Skeletal muscle cell (primary cell): ENCODE data around the gene TMBIM4.
A peak's percentile ranks its signal among the peaks of the same experiment; 100 is the strongest.

ENCODE experiments used
- DNase-seq: peaks from one replicate; pipeline ENCODE4 v3.0.0-alpha.2; 2010; ENCODE audit warnings: low read depth
- H3K4me3 ChIP-seq: 2 replicates; pipeline ENCODE4 v1.5.1; 2011; ENCODE audit warnings: low read depth, mild to moderate bottlenecking, control low read depth, low read length, moderate library complexity

The TMBIM4 gene

GRCh38 chr12:66144791-66145754 is 24.7 kb downstream of the TMBIM4 start:
- no peak overlapping the region for H3K4me3 ChIP-seq
- DNase-seq: peak; percentile 45

- no peak for DNase-seq
- H3K4me3 ChIP-seq: no peak overlapping the region
Measured at GRCh38 chr12:66143868-66144267, 25.9 kb downstream of the TMBIM4 start.

DNA sequence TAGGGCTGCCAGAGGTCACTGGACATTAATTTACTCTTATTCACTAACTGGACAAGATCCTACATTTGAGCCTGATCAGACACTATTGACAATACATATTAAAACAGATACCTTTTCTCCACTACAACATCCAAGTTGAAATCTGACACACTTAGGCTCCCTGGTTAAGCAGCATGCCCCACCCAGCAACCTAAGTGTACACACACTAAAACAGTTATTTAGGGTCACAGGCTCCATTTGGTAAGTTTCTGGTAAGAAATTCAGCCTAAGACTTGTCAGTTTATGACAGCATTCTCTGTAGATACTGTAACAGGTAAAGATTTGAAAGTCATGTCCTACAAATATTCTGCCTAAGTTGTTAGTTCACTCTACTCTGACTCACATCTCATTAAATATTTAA is 27.0 kb downstream of the TMBIM4 start:
- no peak overlapping the region for H3K4me3 ChIP-seq
- no peak for DNase-seq

GRCh38 chr12:66141299-66141698 is 28.5 kb downstream of the TMBIM4 start:
- no peak overlapping the region for H3K4me3 ChIP-seq

DNA sequence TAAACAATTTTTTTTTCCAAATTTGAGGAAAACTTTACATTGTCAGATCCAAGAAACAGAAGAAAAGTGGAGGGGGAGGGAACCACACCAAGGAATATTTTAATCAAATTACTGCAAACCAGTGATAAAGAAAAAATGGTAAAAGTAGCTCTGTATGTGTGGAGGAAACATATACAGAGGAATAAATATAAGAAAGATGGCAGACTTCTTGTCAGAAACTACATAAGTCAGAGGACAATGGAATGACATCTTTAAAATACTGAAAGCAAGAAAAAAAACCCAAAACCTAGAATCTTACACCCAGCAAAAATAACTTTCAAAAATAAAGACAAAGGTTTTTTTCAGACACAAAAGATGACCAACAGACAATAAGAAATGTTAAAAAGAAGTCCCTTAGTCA is 29.1 kb downstream of the TMBIM4 start:
- no peak overlapping the region for H3K4me3 ChIP-seq
- DNase-seq: no peak

More at GRCh38 chr12:66141299-66141698, 28.5 kb downstream of the TMBIM4 start:
- no peak for DNase-seq

DNA sequence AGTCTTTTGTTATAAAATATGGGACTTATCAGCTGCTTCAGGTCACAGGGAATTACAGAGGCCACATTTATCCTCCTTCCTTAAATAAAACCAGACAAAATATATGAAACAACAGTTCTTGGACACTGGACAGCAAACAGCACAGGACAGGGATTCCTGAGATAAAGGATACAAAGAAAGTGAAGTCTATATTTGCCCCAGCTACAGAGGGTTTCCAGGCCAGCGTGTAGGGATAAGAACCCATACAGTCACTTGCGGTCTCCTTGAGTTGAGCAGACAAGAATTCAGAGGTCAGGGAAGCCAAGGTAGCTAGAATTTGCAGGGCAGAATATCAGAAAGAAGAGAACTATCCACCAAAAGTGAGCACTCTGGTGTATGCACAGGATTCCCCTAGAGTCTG is 30.5 kb downstream of the TMBIM4 start:
- H3K4me3 ChIP-seq: no peak overlapping the region
- DNase-seq: no peak

GRCh38 chr12:66137937-66138336 is 31.9 kb downstream of the TMBIM4 start:
- no peak for DNase-seq
- no peak overlapping the region for H3K4me3 ChIP-seq

DNA sequence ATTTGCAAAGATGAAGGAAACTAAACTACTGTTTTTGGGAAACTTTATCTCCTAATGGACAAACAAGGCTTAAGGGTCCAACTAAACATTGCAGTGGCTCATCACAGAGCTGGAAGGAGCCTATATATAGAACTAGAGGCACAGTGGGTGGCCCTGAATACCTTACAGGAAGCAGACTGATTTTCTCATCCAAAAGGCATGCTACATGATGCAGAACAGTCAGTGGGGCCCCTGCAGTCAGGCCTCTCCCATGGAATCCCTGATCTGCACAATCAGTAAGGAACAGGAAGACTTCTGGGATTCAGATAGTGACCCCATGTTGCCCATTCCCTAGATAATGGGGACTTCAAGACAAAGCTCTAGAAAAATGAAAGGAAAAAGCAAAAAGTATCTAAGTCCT is 37.4 kb downstream of the TMBIM4 start:
- peak; percentile 57 for DNase-seq

DNA sequence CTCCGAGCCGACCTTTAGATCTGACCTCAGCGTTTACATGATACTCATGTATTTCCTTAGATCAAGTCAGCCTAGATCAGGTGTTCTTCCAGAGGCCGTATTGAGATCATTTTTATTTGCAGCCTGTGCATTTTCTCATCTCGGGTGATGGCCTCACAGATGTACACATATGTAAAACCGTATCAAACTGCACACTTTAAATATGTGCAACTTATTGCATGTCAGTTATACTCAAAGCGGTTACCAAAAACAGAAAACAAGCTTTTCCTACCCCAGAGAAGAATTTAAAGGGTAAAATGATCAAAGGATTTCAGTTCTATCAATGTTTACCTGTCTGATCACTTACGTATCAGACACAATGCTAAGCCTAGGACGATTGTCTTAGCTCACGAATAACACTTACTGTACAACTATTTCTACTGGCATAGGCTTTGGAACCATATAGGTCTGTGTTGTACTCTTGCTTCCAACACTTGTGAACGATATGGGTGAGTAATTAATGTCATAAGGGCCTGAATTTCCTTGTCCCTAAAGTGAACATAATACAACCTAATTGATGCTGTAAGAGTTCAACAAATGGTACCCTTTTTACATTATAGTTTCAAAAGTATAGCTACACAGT is 38.6 kb downstream of the TMBIM4 start:
- peak overlapping the region; percentile 98 for H3K4me3 ChIP-seq
- DNase-seq: no peak

More for the DNA sequence above, 37.4 kb downstream of the TMBIM4 start:
- H3K4me3 ChIP-seq: no peak overlapping the region

DNA sequence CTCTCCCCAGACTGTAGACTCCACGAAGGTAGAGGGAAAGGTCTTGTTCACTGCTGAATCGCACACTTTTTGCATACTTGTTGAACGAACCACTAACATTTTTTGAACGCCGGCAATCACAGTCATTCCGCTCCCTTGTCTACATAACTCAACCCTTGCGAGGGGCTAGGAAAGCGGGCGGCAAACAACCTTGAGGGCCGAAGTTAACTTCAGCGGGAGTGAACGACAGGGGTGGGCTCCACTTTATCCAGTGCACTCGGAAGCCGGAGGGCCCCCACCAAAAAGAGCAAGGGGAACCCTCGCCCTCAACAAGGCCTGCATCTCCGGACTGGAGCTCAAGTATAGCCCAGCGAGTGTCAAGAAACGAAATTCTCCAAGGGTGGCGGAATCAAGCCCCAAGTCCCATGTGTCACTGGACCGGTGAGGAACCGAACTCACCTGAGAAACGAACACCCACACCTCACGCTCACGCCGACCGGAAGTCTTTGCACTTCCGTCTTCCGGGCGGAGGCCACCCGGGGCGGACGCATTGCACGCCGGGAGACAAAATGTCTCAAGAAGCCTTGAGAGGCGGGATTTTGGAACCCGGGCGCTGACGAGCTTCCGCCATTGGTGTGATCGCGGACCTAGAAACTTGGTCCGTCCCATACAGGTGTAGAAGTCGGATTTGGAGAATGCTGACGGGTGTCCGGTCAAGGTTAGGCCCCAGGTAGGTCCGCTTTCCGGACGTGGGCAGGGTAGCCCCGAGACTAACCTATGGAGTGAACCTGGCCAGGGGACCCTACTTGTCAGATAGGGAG is 39.3 kb downstream of the TMBIM4 start, which contains the start of gene LLPH:
Gene LLPH (minus strand): TSS at position 484 of the 800 bp plus-strand sequence. CDS start 1,644 bp downstream, outside the sequence.
- peak; percentile 44 for DNase-seq
- peak within 1 kb of the TSS; percentile 98 for H3K4me3 ChIP-seq

- DNase-seq: no peak
- peak overlapping the region; percentile 98 for H3K4me3 ChIP-seq
Measured at GRCh38 chr12:66129934-66130266, 39.9 kb downstream of the TMBIM4 start.

GRCh38 chr12:66127650-66128049 is 42.1 kb downstream of the TMBIM4 start:
- DNase-seq: no peak
- no peak overlapping the region for H3K4me3 ChIP-seq

- DNase-seq: no peak
- H3K4me3 ChIP-seq: no peak overlapping the region
Measured at GRCh38 chr12:66120477-66120876, 49.3 kb downstream of the TMBIM4 start.

- DNase-seq: no peak
- no peak overlapping the region for H3K4me3 ChIP-seq
Measured at GRCh38 chr12:66119870-66120241, 49.9 kb downstream of the TMBIM4 start.

DNA sequence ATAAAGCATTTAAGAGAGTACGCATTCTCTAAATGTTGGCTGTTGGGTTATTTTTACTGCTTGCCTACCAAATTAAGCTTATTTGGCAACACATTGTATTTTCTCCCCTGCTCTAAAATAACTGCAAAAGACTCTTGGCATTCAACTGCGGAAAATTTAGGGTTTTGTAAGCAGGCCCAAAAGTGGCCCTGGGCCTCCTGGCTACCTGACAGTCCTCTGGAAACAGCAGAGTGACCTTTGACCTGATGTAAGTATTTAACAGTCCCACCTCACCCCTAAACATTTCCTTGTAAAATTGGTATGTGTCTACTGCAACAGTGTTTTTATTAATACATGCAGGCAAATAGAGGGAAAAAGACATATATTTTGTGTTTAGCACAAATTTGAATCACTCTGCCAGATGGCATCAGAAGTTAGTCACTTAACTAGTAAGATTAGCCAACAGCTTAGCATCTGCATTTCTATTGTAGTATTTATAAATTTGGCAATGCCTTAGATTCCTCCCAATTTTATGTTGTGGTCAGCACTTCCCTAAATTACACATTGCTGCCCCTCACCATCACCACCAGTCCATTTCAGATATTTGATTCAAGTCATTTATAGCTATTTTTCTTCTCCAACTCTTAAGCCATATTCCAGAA is 50.4 kb downstream of the TMBIM4 start:
- no peak for DNase-seq
- H3K4me3 ChIP-seq: no peak overlapping the region

GRCh38 chr12:66118240-66118891 is 51.4 kb downstream of the TMBIM4 start:
- DNase-seq: no peak
- H3K4me3 ChIP-seq: no peak overlapping the region

DNA sequence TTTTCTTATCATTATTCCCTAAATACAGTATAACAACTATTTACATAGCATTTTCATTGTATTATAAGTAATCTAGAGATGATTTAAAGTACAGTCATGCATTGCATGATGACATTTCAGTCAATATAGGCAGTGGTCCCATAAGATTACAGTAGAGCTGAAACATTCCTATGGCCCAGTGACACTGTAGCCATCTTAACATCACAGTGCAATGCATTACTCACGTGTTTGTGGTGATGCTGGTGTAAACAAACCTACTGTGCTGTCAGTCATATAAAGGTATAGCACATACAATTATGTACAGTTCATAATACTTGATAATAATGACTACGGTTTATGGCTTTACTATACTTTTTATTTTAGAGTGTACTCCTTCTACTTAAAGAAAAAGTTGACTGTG is 52.6 kb downstream of the TMBIM4 start:
- no peak for DNase-seq
- no peak overlapping the region for H3K4me3 ChIP-seq

GRCh38 chr12:66115071-66115600 is 54.7 kb downstream of the TMBIM4 start:
- DNase-seq: no peak
- no peak overlapping the region for H3K4me3 ChIP-seq

GRCh38 chr12:66113471-66113870 is 56.3 kb downstream of the TMBIM4 start:
- DNase-seq: no peak
- H3K4me3 ChIP-seq: no peak overlapping the region
